ENCODE measurements around the gene KDM5B.

Gene KDM5B

DNA sequence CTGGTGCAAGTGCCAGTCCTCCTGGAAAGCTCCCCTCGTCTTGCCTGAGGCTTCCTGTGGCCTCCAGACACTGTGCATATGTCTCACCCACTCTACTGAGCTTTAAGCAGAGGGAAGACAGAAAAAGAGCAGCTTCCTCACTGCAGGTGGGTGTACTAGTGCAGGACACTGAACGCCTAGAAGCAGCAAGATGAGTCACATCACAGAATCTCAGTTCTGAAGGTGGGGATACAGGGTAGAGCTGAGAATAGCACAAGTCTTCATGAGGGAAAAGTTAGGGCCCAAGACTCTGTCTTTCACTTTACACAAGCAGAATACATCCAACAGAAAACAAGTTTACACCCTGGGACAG is 39.9 kb upstream of the KDM5B start:
- H3K27ac ChIP-seq = no peak overlapping the region
- TF ChIP-seq ZFX (IDR thresholded peaks at IDR 0.05) (no peak), CTCF (conservative IDR thresholded peaks at IDR 0.05) (no peak)

DNA sequence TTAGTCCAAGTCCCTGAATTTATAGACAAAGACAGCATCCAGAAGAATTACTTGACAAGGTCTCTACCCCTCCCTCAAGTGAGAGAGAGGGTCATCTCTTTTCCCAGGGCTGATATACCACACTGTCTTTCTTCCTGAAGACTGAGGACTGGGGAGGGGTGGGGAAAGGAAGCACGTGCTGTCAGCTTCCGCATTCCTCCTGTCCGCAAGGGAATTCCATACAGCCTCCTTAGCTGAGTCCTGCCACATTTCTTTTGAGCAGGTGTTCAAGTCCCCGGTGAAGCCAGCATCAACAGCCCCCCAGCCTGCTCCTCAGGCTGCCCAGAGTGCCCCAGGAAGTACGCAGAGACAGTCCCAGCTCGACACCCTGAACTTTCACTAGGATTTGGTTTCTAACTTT is 36.7 kb upstream of the KDM5B start:
- H3K27ac ChIP-seq = no peak overlapping the region
- TF ChIP-seq ZFX (IDR thresholded peaks at IDR 0.05) (no peak), CTCF (conservative IDR thresholded peaks at IDR 0.05) (no peak)

GRCh38 chr1:202844259-202844658 is 36.0 kb upstream of the KDM5B start:
- no peak overlapping the region for H3K27ac ChIP-seq
- TF ChIP-seq ZFX (IDR thresholded peaks at IDR 0.05) = no peak
- no peak for TF ChIP-seq CTCF (conservative IDR thresholded peaks at IDR 0.05)

- H3K27ac ChIP-seq = no peak overlapping the region
- no peak for TF ChIP-seq CTCF (conservative IDR thresholded peaks at IDR 0.05)
- TF ChIP-seq ZFX (IDR thresholded peaks at IDR 0.05) = no peak
Observed at GRCh38 chr1:202843081-202843480, 34.9 kb upstream of the KDM5B start.

DNA sequence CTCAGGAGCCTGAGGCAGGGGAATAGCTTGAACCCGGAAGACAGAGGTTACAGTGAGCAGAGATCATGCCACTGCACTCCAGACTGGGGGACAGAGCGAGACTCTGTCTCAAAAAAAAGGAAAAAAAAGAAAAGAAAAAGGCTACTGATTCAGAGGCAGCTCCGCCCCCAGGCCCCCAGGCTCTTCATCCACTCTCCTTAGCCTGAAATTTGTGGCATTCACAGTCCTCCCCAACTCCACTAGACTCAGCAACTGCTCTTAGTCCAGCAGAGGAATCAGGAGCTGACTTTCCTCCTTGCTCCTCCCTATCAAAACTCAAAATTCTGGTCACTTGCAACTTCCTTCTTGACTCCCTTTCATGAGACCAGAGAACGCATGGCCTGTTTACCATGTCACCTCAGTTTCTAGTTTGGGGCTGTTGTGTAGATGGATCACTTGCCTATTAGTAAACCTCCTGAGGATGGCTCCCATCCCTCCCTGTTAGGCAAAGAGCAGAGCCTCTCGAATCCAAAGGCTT is 29.6 kb upstream of the KDM5B start:
- H3K27ac ChIP-seq = no peak overlapping the region
- TF ChIP-seq ZFX (IDR thresholded peaks at IDR 0.05) = no peak
- TF ChIP-seq CTCF (conservative IDR thresholded peaks at IDR 0.05) = no peak

DNA sequence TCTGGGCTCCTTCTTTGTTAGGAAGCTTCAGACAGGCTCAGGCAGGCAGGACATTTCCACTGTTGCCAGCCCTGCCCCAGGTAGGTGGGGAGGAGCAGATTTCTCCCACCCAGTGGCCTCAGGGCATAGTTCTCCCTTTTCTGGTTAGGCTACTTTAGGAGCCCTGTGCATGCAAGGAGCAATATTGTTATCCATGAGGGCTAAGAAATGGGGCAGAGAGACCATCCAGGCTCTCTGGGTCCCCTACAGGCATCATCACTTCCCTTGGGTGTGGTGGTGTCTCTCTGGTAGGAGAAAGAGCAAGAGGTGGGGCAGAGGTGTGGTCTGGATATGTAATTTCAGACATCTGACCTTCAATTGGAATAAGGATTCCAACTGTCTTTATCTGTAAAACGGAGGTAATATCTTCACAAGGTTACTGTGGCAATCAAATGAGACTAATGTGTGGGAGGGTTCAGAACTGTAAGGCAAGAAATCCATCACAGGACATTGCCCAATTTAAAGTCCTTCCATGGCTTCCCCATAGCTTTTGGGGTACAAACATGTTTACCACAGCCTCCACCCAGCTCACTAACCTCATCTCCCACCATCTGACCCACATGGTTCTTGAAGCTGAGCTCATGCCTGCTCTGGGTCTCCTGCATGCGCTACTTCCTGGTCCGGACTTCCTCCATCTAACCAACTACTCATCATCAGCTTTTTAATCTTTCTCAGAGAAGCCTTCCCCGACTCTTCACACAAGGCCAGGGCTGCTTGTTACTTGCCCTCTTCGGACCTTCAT is 28.6 kb upstream of the KDM5B start:
- H3K27ac ChIP-seq = no peak overlapping the region
- TF ChIP-seq CTCF (conservative IDR thresholded peaks at IDR 0.05) (no peak), ZFX (IDR thresholded peaks at IDR 0.05) (no peak)

GRCh38 chr1:202835548-202836072 is 27.4 kb upstream of the KDM5B start:
- no peak overlapping the region for H3K27ac ChIP-seq
- TF ChIP-seq CTCF (conservative IDR thresholded peaks at IDR 0.05) = no peak
- TF ChIP-seq ZFX (IDR thresholded peaks at IDR 0.05) = no peak
